ENCODE data around the gene CAPN2. TPM values are rescaled to one million over a fixed set of nuclear protein-coding genes. Genes with fewer than 3 reads are reported as not detected.

The CAPN2 gene
- total RNA-seq, 1 experiment from 2014 or later: not detected

GRCh38 chr1:223774134-223774814 lies 61.9 kb downstream of the CAPN2 start:
- no peak for DNase-seq
- Histone ChIP-seq H3K4me2 (ENCODE audit: low read depth, low read length, poor library complexity, severe bottlenecking) (no peak overlapping the region), H3K4me1 (ENCODE audit: low read length) (peaks cover 6% of the 10 kb centered on the region), H3K27ac (ENCODE audit: low read length) (no peak overlapping the region), H3K9me2 (replicated peaks; ENCODE audit: insufficient read depth, low read length) (no peaks in the 10 kb centered on the region), H4K20me1 (ENCODE audit: insufficient read depth, low read depth, low read length) (no peaks in the 10 kb centered on the region), H3K9me3 (ENCODE audit: low read length) (no peaks in the 10 kb centered on the region), H2AFZ (ENCODE audit: low read length) (no peak overlapping the region), H3K9ac (ENCODE audit: low read length) (no peak overlapping the region), H3K36me3 (ENCODE audit: insufficient read depth, low read length) (no peaks in the 10 kb centered on the region), H3K4me3 (ENCODE audit: low read length) (no peak overlapping the region), H3K79me2 (ENCODE audit: low read length) (no peaks in the 10 kb centered on the region), H3K27me3 (ENCODE audit: low read length) (no peaks in the 10 kb centered on the region)

DNA sequence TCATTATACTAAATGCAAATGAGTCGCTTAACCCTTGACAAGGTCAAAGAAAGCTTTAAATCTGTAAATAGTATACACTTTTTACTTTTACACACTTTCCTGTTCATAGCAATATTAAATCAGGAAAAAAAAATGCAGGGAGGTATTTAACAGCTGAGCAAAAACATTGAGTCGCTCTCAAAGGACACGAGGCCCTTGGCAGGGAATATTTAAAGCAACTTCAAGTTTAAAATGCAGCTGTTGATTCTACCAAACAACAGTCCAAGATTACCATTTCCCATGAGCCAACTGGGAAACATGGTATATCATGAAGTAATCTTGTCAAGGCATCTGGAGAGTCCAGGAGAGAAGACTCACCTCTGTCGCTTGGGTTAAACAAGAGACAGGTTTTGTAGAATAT lies 62.7 kb downstream of the CAPN2 start:
- Histone ChIP-seq H3K4me1 (ENCODE audit: low read length) (peaks cover 6% of the 10 kb centered on the region), H3K4me2 (ENCODE audit: low read depth, low read length, poor library complexity, severe bottlenecking) (no peak overlapping the region), H3K9me3 (ENCODE audit: low read length) (no peaks in the 10 kb centered on the region), H4K20me1 (ENCODE audit: insufficient read depth, low read depth, low read length) (no peaks in the 10 kb centered on the region), H3K4me3 (ENCODE audit: low read length) (no peak overlapping the region), H3K27me3 (ENCODE audit: low read length) (no peaks in the 10 kb centered on the region), H2AFZ (ENCODE audit: low read length) (no peak overlapping the region), H3K27ac (ENCODE audit: low read length) (no peak overlapping the region), H3K9me2 (replicated peaks; ENCODE audit: insufficient read depth, low read length) (no peaks in the 10 kb centered on the region), H3K36me3 (ENCODE audit: insufficient read depth, low read length) (no peaks in the 10 kb centered on the region), H3K9ac (ENCODE audit: low read length) (no peak overlapping the region), H3K79me2 (ENCODE audit: low read length) (no peaks in the 10 kb centered on the region)
- DNase-seq: no peak

DNA sequence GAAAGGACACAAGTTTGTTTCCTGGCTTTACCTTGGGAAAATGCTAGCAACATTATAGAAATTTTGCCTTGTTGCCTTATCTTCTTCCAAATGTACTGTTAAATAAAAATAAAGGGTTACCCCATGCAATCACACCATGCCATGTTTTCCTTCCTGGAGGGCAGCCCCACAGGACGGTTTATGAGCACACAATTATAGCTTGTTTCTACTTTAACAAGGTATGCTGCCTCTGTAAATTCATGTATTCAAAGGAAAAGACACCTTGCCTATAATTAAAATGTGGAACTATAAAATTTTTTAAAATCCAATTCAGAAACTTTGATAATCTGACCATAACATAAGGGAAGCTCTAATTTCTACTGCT lies 63.4 kb downstream of the CAPN2 start:
- Histone ChIP-seq H3K9me2 (replicated peaks; ENCODE audit: insufficient read depth, low read length) (no peaks in the 10 kb centered on the region), H3K4me3 (ENCODE audit: low read length) (no peak overlapping the region), H3K27ac (ENCODE audit: low read length) (no peak overlapping the region), H3K79me2 (ENCODE audit: low read length) (no peaks in the 10 kb centered on the region), H3K9ac (ENCODE audit: low read length) (no peak overlapping the region), H4K20me1 (ENCODE audit: insufficient read depth, low read depth, low read length) (no peaks in the 10 kb centered on the region), H2AFZ (ENCODE audit: low read length) (no peak overlapping the region), H3K9me3 (ENCODE audit: low read length) (no peaks in the 10 kb centered on the region), H3K4me1 (ENCODE audit: low read length) (peaks cover 6% of the 10 kb centered on the region), H3K36me3 (ENCODE audit: insufficient read depth, low read length) (no peaks in the 10 kb centered on the region), H3K27me3 (ENCODE audit: low read length) (no peaks in the 10 kb centered on the region), H3K4me2 (ENCODE audit: low read depth, low read length, poor library complexity, severe bottlenecking) (no peak overlapping the region)
- no peak for DNase-seq

DNA sequence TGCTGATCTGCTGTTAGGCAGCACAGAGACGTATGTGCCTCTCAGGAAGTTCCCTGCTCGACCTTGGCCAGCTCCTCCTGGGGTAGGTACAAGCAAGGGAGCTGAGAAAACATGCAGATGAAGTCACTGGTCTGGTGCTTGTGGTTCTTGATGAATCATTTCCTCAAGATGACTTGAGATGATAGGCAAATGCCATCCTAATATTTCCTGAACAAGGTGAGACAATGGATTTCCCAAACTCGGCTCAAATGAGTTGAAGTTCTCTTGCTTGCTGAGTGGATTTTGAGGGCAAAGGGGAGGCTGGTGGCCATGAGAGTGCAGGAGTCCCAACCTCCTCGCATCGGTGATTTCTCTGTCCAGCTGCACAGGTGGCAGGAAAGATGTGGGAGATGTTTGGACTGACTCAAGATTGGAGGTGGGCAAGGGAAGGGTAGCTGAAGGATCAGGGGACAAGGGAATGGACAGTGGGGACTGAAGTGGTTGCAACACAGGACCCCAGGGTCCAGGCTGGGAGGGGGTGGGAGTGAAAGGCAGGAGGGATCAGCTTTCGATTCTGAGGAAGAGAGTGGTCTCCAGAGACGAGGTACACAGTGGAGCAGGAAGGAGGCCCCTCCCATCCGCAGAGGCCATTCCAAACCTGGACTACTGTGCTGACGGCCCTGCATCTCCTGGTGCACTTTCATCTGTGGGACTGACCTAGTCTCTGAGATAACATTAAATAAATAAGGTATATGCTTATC lies 63.9 kb downstream of the CAPN2 start:
- Histone ChIP-seq H3K36me3 (ENCODE audit: insufficient read depth, low read length) (no peaks in the 10 kb centered on the region), H3K9me2 (replicated peaks; ENCODE audit: insufficient read depth, low read length) (no peaks in the 10 kb centered on the region), H3K4me1 (ENCODE audit: low read length) (peaks cover 6% of the 10 kb centered on the region), H3K9ac (ENCODE audit: low read length) (no peak overlapping the region), H3K79me2 (ENCODE audit: low read length) (no peaks in the 10 kb centered on the region), H3K4me2 (ENCODE audit: low read depth, low read length, poor library complexity, severe bottlenecking) (no peak overlapping the region), H3K9me3 (ENCODE audit: low read length) (no peaks in the 10 kb centered on the region), H3K27ac (ENCODE audit: low read length) (no peak overlapping the region), H4K20me1 (ENCODE audit: insufficient read depth, low read depth, low read length) (no peaks in the 10 kb centered on the region), H2AFZ (ENCODE audit: low read length) (no peak overlapping the region), H3K4me3 (ENCODE audit: low read length) (no peak overlapping the region), H3K27me3 (ENCODE audit: low read length) (no peaks in the 10 kb centered on the region)
- no peak for DNase-seq

DNA sequence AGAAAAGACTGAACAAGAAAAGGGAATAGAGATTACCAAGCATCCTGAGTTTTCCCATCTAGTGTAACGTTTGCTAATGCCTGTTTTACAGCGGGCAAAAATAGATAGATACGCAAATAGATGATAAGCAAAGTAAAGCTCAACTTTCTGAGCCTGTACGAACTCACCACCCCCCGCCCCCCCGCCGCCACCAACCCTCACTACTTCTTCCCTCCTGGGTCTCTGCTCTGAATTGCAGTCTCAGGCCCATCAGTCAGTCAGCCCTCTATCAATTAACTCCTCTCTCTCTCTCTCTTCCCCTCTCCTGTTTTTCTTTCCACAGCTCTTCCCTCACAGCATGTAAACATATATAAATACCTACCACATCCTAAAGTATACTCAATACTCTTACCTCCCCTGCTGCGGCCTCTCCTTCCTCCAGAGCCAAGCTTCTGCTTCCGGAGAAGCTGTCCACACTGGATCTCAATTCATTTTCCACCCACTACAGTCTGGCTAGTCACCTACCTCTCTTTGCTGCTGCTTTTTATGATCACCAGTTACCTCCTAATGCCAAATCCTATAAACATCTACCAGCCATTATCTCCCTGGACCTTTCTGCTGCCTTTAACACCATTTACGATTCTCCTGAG lies 64.6 kb downstream of the CAPN2 start:
- no peak overlapping the region for H3K4me3 ChIP-seq (ENCODE audit: low read length)
- H3K9me2 ChIP-seq (replicated peaks; ENCODE audit: insufficient read depth, low read length): no peaks in the 10 kb centered on the region
- no peaks in the 10 kb centered on the region for H3K36me3 ChIP-seq (ENCODE audit: insufficient read depth, low read length)
- no peaks in the 10 kb centered on the region for H3K79me2 ChIP-seq (ENCODE audit: low read length)
- DNase-seq: peak; percentile 33
- no peak overlapping the region for H3K9ac ChIP-seq (ENCODE audit: low read length)
- no peaks in the 10 kb centered on the region for H3K9me3 ChIP-seq (ENCODE audit: low read length)
- no peaks in the 10 kb centered on the region for H4K20me1 ChIP-seq (ENCODE audit: insufficient read depth, low read depth, low read length)
- H2AFZ ChIP-seq (ENCODE audit: low read length): no peak overlapping the region
- H3K4me2 ChIP-seq (ENCODE audit: low read depth, low read length, poor library complexity, severe bottlenecking): no peak overlapping the region
- no peaks in the 10 kb centered on the region for H3K27me3 ChIP-seq (ENCODE audit: low read length)
- no peak overlapping the region for H3K27ac ChIP-seq (ENCODE audit: low read length)
- H3K4me1 ChIP-seq (ENCODE audit: low read length): peaks cover 6% of the 10 kb centered on the region

DNA sequence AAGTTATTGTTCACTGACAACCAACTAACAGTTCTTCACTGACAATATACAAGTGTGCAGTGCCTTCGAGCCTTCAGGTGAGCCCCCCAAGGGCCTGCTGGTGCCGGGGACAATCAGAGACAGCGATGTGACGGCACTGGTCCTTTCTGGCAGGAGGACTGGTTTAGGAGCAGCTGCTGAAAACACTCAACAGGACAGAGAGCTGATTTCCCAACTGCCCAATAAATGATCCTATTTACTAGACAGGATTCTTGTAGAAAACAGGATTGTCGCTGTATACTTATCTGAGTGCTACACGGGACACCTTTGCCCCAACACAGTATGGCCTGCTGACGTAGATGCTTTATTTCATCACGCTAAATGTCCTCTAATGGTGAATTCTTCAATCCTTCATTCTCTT lies 68.0 kb downstream of the CAPN2 start:
- no peak overlapping the region for H2AFZ ChIP-seq (ENCODE audit: low read length)
- H3K4me1 ChIP-seq (ENCODE audit: low read length): no peaks in the 10 kb centered on the region
- no peaks in the 10 kb centered on the region for H3K9me3 ChIP-seq (ENCODE audit: low read length)
- no peak overlapping the region for H3K9ac ChIP-seq (ENCODE audit: low read length)
- no peaks in the 10 kb centered on the region for H4K20me1 ChIP-seq (ENCODE audit: insufficient read depth, low read depth, low read length)
- no peaks in the 10 kb centered on the region for H3K27me3 ChIP-seq (ENCODE audit: low read length)
- no peak overlapping the region for H3K27ac ChIP-seq (ENCODE audit: low read length)
- H3K79me2 ChIP-seq (ENCODE audit: low read length): no peaks in the 10 kb centered on the region
- no peaks in the 10 kb centered on the region for H3K36me3 ChIP-seq (ENCODE audit: insufficient read depth, low read length)
- no peaks in the 10 kb centered on the region for H3K9me2 ChIP-seq (replicated peaks; ENCODE audit: insufficient read depth, low read length)
- no peak overlapping the region for H3K4me3 ChIP-seq (ENCODE audit: low read length)
- DNase-seq: no peak
- no peak overlapping the region for H3K4me2 ChIP-seq (ENCODE audit: low read depth, low read length, poor library complexity, severe bottlenecking)

- Histone ChIP-seq H3K9me3 (ENCODE audit: low read length) (no peaks in the 10 kb centered on the region), H3K36me3 (ENCODE audit: insufficient read depth, low read length) (no peaks in the 10 kb centered on the region), H4K20me1 (ENCODE audit: insufficient read depth, low read depth, low read length) (no peaks in the 10 kb centered on the region), H3K4me3 (ENCODE audit: low read length) (no peak overlapping the region), H3K4me2 (ENCODE audit: low read depth, low read length, poor library complexity, severe bottlenecking) (no peak overlapping the region), H3K79me2 (ENCODE audit: low read length) (no peaks in the 10 kb centered on the region), H3K27ac (ENCODE audit: low read length) (no peak overlapping the region), H3K9ac (ENCODE audit: low read length) (no peak overlapping the region), H2AFZ (ENCODE audit: low read length) (no peak overlapping the region), H3K4me1 (ENCODE audit: low read length) (no peaks in the 10 kb centered on the region), H3K9me2 (replicated peaks; ENCODE audit: insufficient read depth, low read length) (no peaks in the 10 kb centered on the region), H3K27me3 (ENCODE audit: low read length) (no peaks in the 10 kb centered on the region)
- DNase-seq: no peak
Observed at GRCh38 chr1:223780949-223781348, 68.6 kb downstream of the CAPN2 start.

DNA sequence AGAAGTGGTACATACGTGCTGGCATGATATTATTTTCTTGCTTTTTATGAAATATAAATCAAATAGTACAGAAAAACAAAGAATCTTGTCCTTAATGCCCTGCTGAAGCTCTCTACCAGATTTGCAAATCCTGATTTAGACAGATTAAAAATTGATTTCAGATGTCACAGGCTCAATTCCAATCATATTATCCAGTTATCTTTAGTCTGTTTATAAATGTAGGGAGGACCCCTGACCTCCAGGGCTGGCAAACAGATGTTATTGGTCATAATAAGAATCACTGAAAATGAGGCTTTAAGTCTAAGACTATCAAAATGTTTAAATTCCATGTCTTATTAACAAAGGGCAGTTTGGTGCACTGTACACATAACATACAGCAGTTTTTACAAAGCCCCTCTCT lies 71.3 kb downstream of the CAPN2 start:
- H3K9me2 ChIP-seq (replicated peaks; ENCODE audit: insufficient read depth, low read length): no peaks in the 10 kb centered on the region
- no peaks in the 10 kb centered on the region for H3K36me3 ChIP-seq (ENCODE audit: insufficient read depth, low read length)
- no peaks in the 10 kb centered on the region for H3K27me3 ChIP-seq (ENCODE audit: low read length)
- no peaks in the 10 kb centered on the region for H3K9me3 ChIP-seq (ENCODE audit: low read length)
- no peak overlapping the region for H3K27ac ChIP-seq (ENCODE audit: low read length)
- no peaks in the 10 kb centered on the region for H3K4me1 ChIP-seq (ENCODE audit: low read length)
- no peaks in the 10 kb centered on the region for H4K20me1 ChIP-seq (ENCODE audit: insufficient read depth, low read depth, low read length)
- no peak overlapping the region for H3K4me3 ChIP-seq (ENCODE audit: low read length)
- H3K4me2 ChIP-seq (ENCODE audit: low read depth, low read length, poor library complexity, severe bottlenecking): no peak overlapping the region
- no peak overlapping the region for H2AFZ ChIP-seq (ENCODE audit: low read length)
- H3K79me2 ChIP-seq (ENCODE audit: low read length): no peaks in the 10 kb centered on the region
- no peak for DNase-seq
- no peak overlapping the region for H3K9ac ChIP-seq (ENCODE audit: low read length)

Measured in Karpas-422 (cell line).